Measurements from ENCODE around the gene FCHO1.

Gene FCHO1, protein sequence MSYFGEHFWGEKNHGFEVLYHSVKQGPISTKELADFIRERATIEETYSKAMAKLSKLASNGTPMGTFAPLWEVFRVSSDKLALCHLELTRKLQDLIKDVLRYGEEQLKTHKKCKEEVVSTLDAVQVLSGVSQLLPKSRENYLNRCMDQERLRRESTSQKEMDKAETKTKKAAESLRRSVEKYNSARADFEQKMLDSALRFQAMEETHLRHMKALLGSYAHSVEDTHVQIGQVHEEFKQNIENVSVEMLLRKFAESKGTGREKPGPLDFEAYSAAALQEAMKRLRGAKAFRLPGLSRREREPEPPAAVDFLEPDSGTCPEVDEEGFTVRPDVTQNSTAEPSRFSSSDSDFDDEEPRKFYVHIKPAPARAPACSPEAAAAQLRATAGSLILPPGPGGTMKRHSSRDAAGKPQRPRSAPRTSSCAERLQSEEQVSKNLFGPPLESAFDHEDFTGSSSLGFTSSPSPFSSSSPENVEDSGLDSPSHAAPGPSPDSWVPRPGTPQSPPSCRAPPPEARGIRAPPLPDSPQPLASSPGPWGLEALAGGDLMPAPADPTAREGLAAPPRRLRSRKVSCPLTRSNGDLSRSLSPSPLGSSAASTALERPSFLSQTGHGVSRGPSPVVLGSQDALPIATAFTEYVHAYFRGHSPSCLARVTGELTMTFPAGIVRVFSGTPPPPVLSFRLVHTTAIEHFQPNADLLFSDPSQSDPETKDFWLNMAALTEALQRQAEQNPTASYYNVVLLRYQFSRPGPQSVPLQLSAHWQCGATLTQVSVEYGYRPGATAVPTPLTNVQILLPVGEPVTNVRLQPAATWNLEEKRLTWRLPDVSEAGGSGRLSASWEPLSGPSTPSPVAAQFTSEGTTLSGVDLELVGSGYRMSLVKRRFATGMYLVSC

GRCh38 chr19:17751103-17751911, at the start of gene FCHO1:
FCHO1 (plus strand) TSS chr19:17751477; CDS start chr19:17755165, 3,688 bp downstream.
- peak; percentile 91 for DNase-seq

DNA sequence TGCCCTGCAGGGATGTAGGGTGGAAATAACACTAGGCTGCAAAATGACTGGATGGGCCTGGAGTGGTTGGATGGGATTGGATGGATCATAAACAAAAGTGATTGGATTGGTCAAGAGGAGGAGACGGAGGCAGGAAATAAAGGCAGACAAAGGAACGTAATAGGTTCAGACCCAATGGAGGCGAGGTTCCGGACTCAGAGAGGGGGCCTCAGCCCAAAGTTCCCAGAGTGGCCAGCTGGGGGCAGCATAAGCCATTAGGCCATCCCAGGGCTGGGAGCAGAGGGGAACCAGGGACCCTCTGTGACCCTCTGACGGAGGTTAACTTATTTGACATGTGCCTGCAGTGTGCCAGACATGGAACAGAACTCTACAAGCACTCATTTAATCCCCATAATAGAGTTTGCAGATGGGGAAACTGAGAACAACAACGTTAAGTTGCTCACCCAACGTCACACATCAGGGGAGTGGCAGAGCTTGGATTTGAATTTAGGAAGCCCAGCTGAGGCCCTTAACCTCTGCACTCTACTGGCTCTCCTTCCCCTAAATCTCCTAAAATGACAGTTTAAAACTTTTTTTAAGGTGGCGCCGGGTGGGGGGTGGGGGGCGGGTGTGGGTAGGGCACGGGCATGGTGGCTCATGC, 47.3 kb upstream of the FCHO1 start:
- peak; percentile 83 for DNase-seq

GRCh38 chr19:17706750-17707181, 44.5 kb upstream of the FCHO1 start:
- DNase-seq = peak; percentile 29

DNA sequence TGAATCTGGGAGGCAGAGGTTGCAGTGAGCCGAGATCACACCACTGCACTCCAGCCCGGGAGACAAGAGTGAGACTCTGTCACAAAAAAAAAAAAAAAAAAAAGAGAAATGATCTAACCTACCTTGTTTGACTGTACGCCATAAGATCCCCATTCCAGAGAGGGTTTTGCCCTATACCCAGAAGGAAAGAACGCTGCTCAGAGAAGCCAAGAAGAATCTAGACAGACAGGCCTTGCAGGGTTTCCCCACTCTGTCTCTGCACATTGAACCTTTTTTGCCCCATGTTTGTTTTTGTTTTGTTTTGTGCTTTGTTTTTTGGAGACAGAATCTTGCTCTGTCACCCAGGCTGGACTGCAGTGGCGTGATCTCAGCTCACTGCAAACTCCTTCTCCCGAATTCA, 39.4 kb upstream of the FCHO1 start:
- DNase-seq = no peak

- no peak for DNase-seq
Measured at GRCh38 chr19:17716309-17716929, 34.9 kb upstream of the FCHO1 start.

- DNase-seq = no peak
Measured at GRCh38 chr19:17718550-17718946, 32.7 kb upstream of the FCHO1 start.

DNA sequence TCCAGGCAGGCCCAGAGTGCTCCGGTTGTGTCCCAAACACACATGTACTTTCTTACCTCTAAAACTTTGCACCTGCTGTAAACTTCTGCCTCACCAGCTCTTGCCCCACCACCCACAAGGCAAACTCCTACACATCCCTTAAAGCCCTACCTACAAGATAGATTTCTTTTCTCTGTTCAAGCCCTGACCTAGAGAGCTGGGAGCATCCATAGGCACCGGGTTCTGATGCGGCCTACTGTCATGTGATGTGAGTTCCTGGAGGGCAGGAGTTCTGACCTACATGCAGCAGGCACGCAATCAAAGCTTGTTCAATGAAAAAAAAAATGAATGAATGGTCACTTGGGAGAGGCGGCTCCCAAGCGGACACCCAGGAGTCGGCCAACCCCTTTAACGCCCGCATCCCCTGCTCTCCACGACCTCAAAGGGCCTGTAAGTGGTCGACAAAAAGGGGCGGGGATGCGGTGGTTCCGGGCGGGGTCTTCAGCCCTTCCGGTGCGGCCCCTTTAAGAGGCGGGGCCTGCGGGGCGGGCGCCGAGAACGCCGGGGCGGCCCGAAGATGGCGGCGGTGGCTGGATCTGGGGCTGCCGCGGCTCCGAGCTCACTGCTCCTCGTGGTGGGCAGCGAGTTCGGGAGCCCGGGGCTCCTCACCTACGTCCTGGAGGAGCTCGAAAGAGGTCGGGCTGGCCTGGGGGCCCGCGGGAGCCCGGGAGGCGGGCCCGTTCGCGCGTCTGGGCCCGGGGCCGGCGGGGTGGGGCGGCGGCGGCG, 32.1 kb upstream of the FCHO1 start, which contains the start of gene MAP1S:
MAP1S (plus strand) TSS at position 534 of the 765 bp plus-strand sequence; CDS start at position 557, 23 bp downstream.
- peak; percentile 82 for DNase-seq

- peak; percentile 63 for DNase-seq
Measured at GRCh38 chr19:17719730-17720400, 31.4 kb upstream of the FCHO1 start.

DNA sequence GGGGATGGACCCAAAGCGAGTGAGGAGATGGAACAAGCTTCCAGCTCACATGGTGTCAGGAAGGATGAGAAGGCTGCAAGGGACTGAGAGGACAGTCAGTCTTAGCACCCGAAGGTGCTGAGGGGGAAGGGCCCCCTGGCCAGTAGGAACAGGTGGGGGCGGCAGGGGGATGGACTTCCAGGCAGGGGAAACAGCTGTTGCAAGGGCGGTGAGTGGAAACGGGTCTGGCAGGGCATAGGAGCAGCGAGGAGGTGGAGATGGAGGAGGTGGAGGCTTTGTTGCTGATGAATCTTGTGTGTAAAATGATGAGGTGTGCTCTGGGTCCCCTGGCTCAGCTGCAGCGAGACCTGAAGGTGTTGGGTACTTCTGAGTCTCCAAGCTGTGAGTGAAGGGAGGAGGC, 30.8 kb upstream of the FCHO1 start:
- peak; percentile 25 for DNase-seq

DNA sequence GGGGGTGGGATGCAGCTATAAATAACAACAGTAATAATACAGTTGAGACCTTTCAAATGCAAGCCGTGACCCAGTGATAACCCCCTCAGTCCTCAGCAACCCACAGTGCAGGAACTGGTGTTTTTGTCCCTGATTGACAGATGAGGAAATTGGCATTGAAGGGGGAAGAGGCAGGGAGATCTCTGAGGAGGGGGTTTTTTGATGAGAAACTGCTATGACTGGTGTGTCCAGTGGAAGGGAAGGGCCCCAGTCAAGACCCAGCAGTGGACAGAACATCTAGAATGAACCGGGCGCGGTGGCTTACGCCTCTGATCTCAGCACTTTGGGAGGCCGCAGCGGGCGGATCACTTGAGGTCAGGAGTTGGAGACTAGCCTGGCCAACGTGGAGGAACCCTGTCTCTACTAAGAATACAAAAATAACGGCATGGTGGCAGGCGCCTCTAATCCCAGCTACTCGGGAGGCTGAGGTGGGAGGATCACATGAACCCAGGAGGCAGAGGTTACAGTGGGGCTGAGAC, 30.1 kb upstream of the FCHO1 start:
- DNase-seq = no peak

DNA sequence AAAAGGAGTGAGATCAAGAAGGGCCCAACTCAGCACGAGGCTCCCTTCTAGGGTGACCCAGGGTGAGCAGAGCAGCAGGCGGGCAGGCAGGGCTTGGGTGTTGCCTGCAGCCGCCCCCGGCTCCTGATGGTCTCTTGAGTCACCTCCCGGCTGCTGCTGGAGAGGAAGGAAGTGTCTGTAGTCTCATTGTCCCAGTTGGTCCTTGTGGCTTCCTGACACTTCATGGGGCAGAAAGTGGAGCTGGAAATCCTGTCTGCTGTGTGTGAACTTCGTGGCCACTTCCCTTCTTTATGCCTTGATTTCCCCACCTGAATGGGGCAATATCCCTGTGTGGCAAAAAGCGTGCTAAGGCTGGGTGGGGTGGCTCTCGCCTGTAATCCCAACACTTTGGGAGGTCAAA, 29.5 kb upstream of the FCHO1 start:
- peak; percentile 32 for DNase-seq

DNA sequence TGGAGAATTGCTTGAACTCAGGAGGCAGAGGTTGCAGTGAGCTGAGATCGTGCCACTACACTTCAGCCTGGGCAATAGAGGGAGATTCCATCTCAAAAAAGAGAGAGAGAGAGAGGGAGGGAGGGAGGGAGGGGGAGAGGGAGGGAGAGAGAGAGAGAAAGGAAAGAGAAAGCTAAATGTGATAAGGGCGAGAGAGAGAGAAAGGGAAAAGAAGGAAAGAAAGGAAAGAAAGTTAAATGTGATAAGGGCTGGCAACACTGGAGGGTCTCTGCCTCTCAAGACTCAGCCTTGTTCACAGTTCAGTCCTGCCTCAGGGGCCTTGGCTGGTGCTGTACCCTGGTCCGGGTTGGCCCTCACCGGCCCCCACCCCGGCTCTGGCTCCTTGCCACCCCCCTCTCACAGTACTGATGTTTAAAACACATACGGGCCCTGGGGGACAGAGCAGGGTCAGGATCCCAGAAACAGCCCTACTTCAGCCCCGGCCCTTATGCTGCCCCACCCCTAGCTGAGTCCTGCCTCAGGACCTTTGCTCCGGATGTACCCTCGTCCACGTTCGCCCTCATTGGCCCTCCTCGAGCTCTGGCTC, 28.5 kb upstream of the FCHO1 start:
- no peak for DNase-seq

DNA sequence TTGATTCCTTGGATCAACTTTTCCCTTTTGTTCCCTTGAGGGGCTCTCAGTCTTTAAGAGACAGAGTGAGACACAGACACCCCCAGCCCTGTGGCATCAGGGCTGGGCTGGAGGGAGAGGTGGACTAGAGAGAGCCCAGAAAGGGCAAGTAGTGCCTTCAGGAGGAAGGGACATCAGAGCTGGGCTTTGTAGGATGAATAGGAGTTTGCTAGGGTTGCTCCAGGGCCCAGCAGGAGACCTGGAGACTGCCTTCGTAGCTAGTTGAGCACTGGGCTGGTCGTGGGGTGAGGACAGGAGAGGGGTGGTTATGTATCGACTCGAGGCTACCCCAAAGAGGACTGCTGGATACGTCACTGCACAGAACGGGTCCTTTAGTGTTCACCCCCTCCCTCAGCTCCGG, 26.6 kb upstream of the FCHO1 start:
- no peak for DNase-seq

DNA sequence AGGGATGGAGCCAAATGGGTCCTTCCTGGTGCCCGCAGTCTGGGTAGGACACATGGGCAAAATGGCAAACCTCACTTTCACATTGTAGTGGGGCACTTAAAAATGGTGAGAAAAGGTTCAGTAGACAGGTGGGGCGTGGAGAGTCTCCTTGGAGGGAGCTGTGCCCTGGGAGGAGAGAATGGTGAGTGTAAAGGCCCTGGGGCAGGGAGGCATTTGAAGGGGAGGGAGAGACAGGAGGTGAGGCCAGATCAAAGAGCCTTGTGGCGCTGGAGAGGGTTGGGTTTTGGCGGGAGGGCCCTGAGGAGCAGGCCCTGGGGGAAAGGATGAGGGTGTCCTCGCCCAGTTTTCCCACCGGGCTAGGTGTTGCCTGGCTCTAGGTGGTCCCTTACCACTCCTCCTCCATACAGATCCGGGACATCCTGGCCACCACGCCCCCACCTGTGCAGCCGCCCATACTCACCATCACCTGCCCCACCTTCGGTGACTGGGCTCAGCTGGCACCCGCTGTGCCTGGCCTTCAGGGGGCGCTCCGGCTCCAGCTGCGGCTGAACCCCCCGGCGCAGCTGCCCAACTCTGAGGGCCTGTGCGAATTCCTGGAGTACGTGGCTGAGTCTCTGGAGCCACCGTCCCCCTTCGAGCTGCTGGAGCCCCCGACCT, 25.7 kb upstream of the FCHO1 start:
- no peak for DNase-seq

- no peak for DNase-seq
Measured at GRCh38 chr19:17726136-17726741, 25.0 kb upstream of the FCHO1 start.

- DNase-seq = no peak
Measured at GRCh38 chr19:17726964-17727773, 24.1 kb upstream of the FCHO1 start.

DNA sequence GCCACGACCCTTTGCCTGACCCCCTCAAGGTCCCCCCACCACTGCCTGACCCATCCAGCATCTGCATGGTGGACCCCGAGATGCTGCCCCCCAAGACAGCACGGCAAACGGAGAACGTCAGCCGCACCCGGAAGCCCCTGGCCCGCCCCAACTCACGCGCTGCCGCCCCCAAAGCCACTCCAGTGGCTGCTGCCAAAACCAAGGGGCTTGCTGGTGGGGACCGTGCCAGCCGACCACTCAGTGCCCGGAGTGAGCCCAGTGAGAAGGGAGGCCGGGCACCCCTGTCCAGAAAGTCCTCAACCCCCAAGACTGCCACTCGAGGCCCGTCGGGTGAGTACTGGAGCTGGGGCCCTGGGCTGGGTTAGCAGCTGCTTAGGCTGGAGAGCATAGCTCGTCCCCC, 23.4 kb upstream of the FCHO1 start:
- DNase-seq = no peak

- DNase-seq = no peak
Measured at GRCh38 chr19:17733127-17733526, 18.1 kb upstream of the FCHO1 start.
